22Rv1 (cell line): Measurements from ENCODE around the gene GALNTL6.

Experiments used
- ZFX ChIP-seq: fragments of 450-650 bp; IDR thresholded peaks from 2 replicates; pipeline ENCODE4 v1.6.1; 2017; ENCODE audit warnings: antibody characterized with exemption, borderline replicate concordance
- TF ChIP-seq, protein P1 (sequence below): fragments of 450-650 bp; IDR thresholded peaks from 2 replicates; pipeline ENCODE4 v1.5.1; 2017; ENCODE audit warnings: mild to moderate bottlenecking

DNA sequence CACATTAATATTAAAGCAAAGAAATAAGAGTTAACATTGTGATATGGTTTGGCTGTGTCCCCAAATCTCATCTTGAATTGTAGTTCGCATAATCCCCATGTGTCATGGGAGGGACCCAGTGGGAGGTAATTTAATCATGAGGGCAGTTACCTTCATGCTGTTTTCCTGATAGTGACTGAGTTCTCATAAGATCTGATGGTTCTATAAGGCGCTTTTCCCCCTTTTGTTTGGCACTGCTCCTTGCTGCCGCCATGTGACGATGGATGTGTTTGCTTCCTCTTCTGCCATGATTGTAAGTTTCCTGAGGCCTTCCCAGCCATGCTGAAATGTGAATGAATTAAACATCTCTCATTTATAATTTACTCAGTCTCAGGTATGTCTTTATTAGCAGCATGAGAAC, 1201.6 kb downstream of the GALNTL6 start:
- TF ChIP-seq, protein P1, sequence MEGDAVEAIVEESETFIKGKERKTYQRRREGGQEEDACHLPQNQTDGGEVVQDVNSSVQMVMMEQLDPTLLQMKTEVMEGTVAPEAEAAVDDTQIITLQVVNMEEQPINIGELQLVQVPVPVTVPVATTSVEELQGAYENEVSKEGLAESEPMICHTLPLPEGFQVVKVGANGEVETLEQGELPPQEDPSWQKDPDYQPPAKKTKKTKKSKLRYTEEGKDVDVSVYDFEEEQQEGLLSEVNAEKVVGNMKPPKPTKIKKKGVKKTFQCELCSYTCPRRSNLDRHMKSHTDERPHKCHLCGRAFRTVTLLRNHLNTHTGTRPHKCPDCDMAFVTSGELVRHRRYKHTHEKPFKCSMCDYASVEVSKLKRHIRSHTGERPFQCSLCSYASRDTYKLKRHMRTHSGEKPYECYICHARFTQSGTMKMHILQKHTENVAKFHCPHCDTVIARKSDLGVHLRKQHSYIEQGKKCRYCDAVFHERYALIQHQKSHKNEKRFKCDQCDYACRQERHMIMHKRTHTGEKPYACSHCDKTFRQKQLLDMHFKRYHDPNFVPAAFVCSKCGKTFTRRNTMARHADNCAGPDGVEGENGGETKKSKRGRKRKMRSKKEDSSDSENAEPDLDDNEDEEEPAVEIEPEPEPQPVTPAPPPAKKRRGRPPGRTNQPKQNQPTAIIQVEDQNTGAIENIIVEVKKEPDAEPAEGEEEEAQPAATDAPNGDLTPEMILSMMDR, result no peak
- TF ChIP-seq ZFX, result no peak
